NCI-H1436 (cell line): Measurements from ENCODE around the gene PRDM16.

Experiments used
- DNase-seq: peaks from one replicate; lab custom pipeline; 2025; lab: John Stamatoyannopoulos, UW

The PRDM16 gene

GRCh38 chr1:3339856-3340255, 270.9 kb downstream of the PRDM16 start:
- no peak for DNase-seq

GRCh38 chr1:3340548-3341235, 271.7 kb downstream of the PRDM16 start:
- no peak for DNase-seq

GRCh38 chr1:3341236-3341994, 272.4 kb downstream of the PRDM16 start:
- DNase-seq = no peak

- no peak for DNase-seq
These were observed 274.0 kb downstream of the PRDM16 start for GRCh38 chr1:3342960-3343359.

- no peak for DNase-seq
These were observed 275.4 kb downstream of the PRDM16 start for GRCh38 chr1:3344395-3344794.

GRCh38 chr1:3345792-3346191, 276.8 kb downstream of the PRDM16 start:
- DNase-seq = no peak

- DNase-seq = no peak
These were observed 277.5 kb downstream of the PRDM16 start for GRCh38 chr1:3346478-3346877.

GRCh38 chr1:3347257-3348020, 278.4 kb downstream of the PRDM16 start:
- no peak for DNase-seq

- no peak for DNase-seq
These were observed 279.3 kb downstream of the PRDM16 start for GRCh38 chr1:3348196-3348865.

- no peak for DNase-seq
These were observed 280.4 kb downstream of the PRDM16 start for GRCh38 chr1:3349161-3349967.

GRCh38 chr1:3349968-3350299, 280.9 kb downstream of the PRDM16 start:
- no peak for DNase-seq

- DNase-seq = no peak
These were observed 281.7 kb downstream of the PRDM16 start for GRCh38 chr1:3350506-3351261.

- peak; percentile 38 for DNase-seq
These were observed 282.7 kb downstream of the PRDM16 start for GRCh38 chr1:3351449-3352298.

GRCh38 chr1:3352299-3352951, 283.4 kb downstream of the PRDM16 start:
- DNase-seq = no peak

- DNase-seq = no peak
These were observed 283.9 kb downstream of the PRDM16 start for GRCh38 chr1:3352952-3353331.

- DNase-seq = no peak
These were observed 284.9 kb downstream of the PRDM16 start for GRCh38 chr1:3353876-3354275.

- DNase-seq = peak; percentile 50
These were observed 286.1 kb downstream of the PRDM16 start for GRCh38 chr1:3355089-3355488.

- DNase-seq = no peak
These were observed 287.2 kb downstream of the PRDM16 start for GRCh38 chr1:3355894-3356826.
